ENCODE measurements around the gene DCLRE1B.

Gene DCLRE1B

DNA sequence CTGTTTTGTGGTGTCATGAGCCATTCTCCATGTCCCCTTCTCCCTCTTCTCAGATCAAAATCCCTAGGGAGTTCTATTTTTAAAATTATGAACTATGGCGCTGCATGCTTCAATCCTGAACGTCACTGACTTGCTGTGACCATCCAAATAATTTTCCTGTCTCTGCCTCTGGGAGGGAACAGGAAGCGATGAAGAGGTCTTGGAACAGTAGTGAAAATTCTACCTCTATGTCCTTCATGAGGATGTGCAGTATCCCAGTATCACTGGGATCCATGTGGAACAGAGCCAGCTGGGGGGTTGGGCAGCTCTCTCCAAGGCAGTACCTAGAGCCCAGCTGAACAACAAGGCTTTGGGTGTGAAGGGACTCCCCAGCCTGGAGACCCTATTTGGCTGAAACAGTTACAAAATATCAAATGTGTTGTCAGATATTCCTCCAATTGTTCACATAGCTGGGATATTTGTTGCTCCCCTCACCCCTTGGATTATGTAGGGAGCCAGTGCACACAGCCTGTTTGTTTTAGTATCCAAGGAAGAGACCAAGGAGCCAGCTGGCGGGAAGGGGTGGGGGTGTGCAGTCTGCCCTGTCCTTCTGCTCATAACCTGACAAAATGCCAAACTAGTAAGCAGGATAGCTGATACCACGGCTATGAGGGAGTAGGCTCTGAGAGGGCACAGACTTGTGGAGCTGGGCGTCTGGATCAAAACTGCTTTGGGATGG is 7.6 kb downstream of the DCLRE1B start:
- no peak for TF ChIP-seq ZFX (IDR thresholded peaks at IDR 0.05; ENCODE audit: borderline replicate concordance)
- TF ChIP-seq, protein P1, sequence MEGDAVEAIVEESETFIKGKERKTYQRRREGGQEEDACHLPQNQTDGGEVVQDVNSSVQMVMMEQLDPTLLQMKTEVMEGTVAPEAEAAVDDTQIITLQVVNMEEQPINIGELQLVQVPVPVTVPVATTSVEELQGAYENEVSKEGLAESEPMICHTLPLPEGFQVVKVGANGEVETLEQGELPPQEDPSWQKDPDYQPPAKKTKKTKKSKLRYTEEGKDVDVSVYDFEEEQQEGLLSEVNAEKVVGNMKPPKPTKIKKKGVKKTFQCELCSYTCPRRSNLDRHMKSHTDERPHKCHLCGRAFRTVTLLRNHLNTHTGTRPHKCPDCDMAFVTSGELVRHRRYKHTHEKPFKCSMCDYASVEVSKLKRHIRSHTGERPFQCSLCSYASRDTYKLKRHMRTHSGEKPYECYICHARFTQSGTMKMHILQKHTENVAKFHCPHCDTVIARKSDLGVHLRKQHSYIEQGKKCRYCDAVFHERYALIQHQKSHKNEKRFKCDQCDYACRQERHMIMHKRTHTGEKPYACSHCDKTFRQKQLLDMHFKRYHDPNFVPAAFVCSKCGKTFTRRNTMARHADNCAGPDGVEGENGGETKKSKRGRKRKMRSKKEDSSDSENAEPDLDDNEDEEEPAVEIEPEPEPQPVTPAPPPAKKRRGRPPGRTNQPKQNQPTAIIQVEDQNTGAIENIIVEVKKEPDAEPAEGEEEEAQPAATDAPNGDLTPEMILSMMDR (IDR thresholded peaks at IDR 0.05), result no peak
- no peak overlapping the region for H3K27ac ChIP-seq

DNA sequence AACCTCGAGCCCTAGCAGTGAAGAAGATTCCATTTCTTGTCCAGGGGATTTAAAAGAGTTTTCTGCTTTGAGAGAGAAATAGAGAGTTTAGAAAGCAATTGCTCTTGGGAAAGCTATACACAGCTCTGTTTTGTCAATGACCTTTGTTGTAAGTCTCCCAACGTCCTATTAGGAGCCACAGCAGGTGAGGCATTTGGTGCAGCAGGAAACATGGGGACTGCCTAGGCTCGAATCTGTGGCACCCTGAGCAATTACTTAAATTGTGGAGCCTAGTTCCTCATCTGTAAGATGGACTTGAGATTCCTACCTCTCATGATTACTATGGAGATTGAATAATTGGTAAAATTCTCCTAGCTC is 8.2 kb downstream of the DCLRE1B start:
- TF ChIP-seq, protein P1 (IDR thresholded peaks at IDR 0.05), result no peak
- no peak for TF ChIP-seq ZFX (IDR thresholded peaks at IDR 0.05; ENCODE audit: borderline replicate concordance)
- no peak overlapping the region for H3K27ac ChIP-seq

DNA sequence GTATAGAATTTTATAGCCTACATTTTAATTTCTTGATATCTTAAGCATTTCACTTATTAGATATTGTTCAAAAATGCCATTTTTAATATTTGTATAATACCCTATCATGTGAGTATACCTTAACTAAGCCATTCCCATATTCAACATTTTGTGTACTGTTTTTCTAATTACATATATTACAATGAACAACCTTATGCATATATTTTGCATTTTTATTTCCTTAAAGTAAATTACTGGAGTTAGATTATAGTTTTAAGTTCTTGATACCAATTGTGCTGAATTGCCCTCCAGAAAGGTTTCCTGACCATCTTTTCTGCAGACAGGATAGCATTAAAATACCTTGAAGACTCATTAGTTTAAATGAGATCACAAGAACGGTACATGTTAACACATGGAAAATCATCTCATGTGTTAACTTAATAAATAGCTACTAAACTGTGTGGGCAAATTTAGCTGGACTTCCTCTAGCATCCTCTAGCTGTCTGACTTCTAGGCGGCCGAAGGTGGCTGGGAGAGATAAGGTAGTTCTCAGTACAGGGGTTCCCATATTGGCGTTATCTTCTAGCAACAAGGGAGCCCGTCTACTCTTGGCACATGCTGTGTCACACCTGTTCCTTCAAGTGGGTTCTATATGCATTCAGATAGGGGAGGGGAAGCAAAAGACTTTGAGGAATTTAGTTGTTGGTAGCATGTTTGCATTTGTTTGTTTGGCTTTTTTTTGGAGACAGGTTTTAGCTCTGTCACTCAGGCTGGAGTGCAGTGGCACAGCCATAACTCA is 8.9 kb downstream of the DCLRE1B start:
- no peak for TF ChIP-seq ZFX (IDR thresholded peaks at IDR 0.05; ENCODE audit: borderline replicate concordance)

DNA sequence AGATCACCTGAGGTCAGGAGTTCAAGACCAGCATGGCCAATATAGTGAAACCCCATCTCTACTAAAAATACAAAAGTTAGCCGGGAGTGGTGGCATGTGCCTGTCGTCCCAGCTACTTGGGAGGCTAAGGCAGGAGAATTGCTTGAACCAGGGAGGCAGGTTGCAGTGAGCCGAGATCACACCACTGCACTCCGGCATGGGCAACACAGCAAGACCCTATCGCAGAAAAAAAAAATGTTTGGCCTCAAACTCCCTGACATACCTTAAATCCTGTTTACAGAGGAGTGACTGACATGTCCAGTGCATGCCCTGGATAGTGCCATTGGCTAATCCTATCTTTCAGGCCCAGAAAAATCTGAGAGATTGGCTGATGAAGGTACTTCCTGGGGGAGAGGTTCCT is 11.8 kb downstream of the DCLRE1B start:
- H3K27ac ChIP-seq, result no peak overlapping the region
- TF ChIP-seq, protein P1 (IDR thresholded peaks at IDR 0.05), result no peak
- no peak for TF ChIP-seq ZFX (IDR thresholded peaks at IDR 0.05; ENCODE audit: borderline replicate concordance)

More for the DNA sequence above, 8.9 kb downstream of the DCLRE1B start:
- no peak overlapping the region for H3K27ac ChIP-seq

DNA sequence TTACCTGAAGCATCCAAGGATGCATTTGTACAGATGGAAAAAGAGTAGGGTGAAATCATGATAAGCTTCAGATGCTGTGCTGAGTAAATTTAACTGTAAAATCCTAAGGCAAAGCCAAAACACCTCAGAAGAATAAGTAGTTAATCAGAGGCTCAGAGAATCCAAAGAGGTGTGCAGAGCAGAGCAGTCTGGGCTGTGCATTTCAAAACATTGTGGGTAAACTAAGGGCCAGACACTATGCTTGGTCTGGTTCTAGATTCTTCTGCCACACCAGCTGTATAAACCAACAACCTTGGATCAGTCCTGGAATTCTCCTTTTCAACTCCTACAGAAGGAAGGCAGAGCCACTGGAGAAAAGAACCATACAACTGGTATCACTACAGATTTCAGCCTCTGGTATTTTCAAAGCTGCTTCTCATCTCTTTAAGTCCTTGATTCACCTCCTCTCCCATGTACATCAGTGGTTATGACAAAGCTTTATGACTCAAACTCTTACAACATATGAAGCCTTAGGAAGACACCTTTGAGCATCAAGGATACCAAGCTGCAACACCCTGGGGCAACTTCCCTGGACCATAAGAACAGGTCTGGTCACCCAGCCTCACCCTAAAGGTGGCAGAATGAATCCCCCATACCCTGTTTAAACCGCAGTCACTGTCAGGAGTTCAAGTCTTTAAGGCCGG is 12.4 kb downstream of the DCLRE1B start:
- TF ChIP-seq, protein P1 (IDR thresholded peaks at IDR 0.05), result no peak
- no peak for TF ChIP-seq ZFX (IDR thresholded peaks at IDR 0.05; ENCODE audit: borderline replicate concordance)

DNA sequence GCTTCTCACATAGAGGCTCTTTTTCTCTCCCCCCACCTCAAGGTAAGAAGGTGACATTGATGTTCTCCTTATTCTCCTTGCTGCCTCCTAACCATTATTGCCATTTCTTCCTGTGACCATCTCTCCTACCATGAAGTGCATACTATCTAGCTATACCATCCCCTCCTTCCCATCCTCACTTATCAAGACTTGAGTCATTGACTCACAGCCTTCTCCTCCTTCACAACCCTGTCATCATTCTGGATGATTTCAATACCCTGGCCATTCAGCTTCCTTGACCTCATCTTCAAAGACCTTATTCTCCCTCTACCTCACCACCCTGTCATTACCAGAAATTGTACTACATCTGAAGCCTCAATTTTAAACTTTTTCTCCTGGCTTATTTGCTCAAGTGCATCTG is 13.1 kb downstream of the DCLRE1B start:
- TF ChIP-seq, protein P1 (IDR thresholded peaks at IDR 0.05), result no peak
- TF ChIP-seq ZFX (IDR thresholded peaks at IDR 0.05; ENCODE audit: borderline replicate concordance), result no peak

More for the DNA sequence above, 12.4 kb downstream of the DCLRE1B start:
- no peak overlapping the region for H3K27ac ChIP-seq

DNA sequence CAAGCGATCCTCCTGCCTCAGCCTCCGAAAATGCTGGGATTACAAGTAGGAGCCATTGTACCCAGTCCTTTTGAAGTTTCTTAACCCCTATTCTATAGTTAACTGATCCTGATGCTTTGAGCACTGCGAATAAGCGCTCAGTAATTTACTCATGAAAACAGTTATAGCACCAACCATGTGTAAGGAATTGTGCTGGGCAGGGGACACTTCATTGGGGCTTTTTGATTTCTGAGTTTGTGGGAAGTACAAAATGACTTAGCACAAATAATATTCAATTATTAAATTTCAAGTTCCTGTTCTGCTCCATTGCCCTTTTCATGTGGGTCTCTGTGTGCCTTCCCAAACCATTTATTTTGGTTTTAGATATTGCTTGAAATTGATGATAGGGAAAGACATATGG is 17.8 kb downstream of the DCLRE1B start:
- H3K27ac ChIP-seq, result no peak overlapping the region

More for the DNA sequence above, 13.1 kb downstream of the DCLRE1B start:
- no peak overlapping the region for H3K27ac ChIP-seq

More for the DNA sequence above, 17.8 kb downstream of the DCLRE1B start:
- no peak for TF ChIP-seq ZFX (IDR thresholded peaks at IDR 0.05; ENCODE audit: borderline replicate concordance)
- TF ChIP-seq, protein P1 (IDR thresholded peaks at IDR 0.05), result no peak

All from 22Rv1 (cell line).